GM21717 (cell line): Measurements from ENCODE around the gene IPO5.
"Not testable (repeated sequence)": the region's sequence is repeated elsewhere in the genome, so short reads cannot be mapped to it uniquely, and the experiment has no call there.

Experiments used
- ATAC-seq: cut with Tn5 transposase; IDR thresholded peaks from one replicate; pipeline ENCODE4 v1.9.1; 2021; ENCODE audit warnings: mild to moderate bottlenecking, moderate library complexity; ENCODE audit not compliant: unreplicated experiment

The IPO5 gene

GRCh38 chr13:97948041-97948440 is 5.4 kb upstream of the IPO5 start:
- no peak for ATAC-seq

GRCh38 chr13:97949316-97949715 is 4.2 kb upstream of the IPO5 start:
- ATAC-seq: not testable (repeated sequence)

GRCh38 chr13:97951376-97951775 is 2.1 kb upstream of the IPO5 start:
- no peak for ATAC-seq

GRCh38 chr13:97952831-97953230 is 644 bp upstream of the IPO5 start:
- ATAC-seq: peak; percentile 78

GRCh38 chr13:97961340-97961739 is 7.9 kb downstream of the IPO5 start:
- no peak for ATAC-seq

- no peak for ATAC-seq
Observed at GRCh38 chr13:97962887-97963286, 9.4 kb downstream of the IPO5 start.

- ATAC-seq: no peak
Observed at GRCh38 chr13:97967226-97967625, 13.8 kb downstream of the IPO5 start.

GRCh38 chr13:97967948-97968347 is 14.5 kb downstream of the IPO5 start:
- ATAC-seq: no peak

GRCh38 chr13:97971519-97971918 is 18.0 kb downstream of the IPO5 start:
- ATAC-seq: no peak

GRCh38 chr13:97974773-97975172 is 21.3 kb downstream of the IPO5 start:
- no peak for ATAC-seq

GRCh38 chr13:97975280-97975847 is 21.9 kb downstream of the IPO5 start:
- ATAC-seq: no peak

- peak; percentile 88 for ATAC-seq
Observed at GRCh38 chr13:97975848-97976609, 22.6 kb downstream of the IPO5 start.

- peak; percentile 33 for ATAC-seq
Observed at GRCh38 chr13:97976610-97977521, 23.4 kb downstream of the IPO5 start.

GRCh38 chr13:97977982-97978381 is 24.5 kb downstream of the IPO5 start:
- no peak for ATAC-seq

GRCh38 chr13:97978651-97979050 is 25.2 kb downstream of the IPO5 start:
- no peak for ATAC-seq

GRCh38 chr13:97979051-97979450 is 25.6 kb downstream of the IPO5 start:
- no peak for ATAC-seq

GRCh38 chr13:97979556-97979955 is 26.1 kb downstream of the IPO5 start:
- ATAC-seq: no peak

GRCh38 chr13:97982286-97982685 is 28.8 kb downstream of the IPO5 start:
- ATAC-seq: no peak

GRCh38 chr13:97986835-97987234 is 33.4 kb downstream of the IPO5 start:
- peak; percentile 76 for ATAC-seq

- ATAC-seq: peak; percentile 59
Observed at GRCh38 chr13:97999653-98000052, 46.2 kb downstream of the IPO5 start.

- ATAC-seq: no peak
Observed at GRCh38 chr13:98004107-98004506, 50.6 kb downstream of the IPO5 start.

GRCh38 chr13:98004997-98005396 is 51.5 kb downstream of the IPO5 start:
- not testable (repeated sequence) for ATAC-seq
